Glutamatergic neuron (in vitro differentiated cells): ENCODE results near the gene ATP5PB. TPM values are rescaled to one million over a fixed set of nuclear protein-coding genes. Genes with fewer than 3 reads are reported as not detected.
A peak's percentile ranks its signal among the peaks of the same experiment; 100 is the strongest.

ENCODE experiments used
- DNase-seq: peaks from one replicate; pipeline ENCODE4 v3.0.0; 2022
- H3K27ac Mint-ChIP-seq: one replicate; pipeline ENCODE4 v1.8.0; 2020; ENCODE audit warnings: mild to moderate bottlenecking, mixed read lengths, inconsistent platforms; ENCODE audit not compliant: unreplicated experiment
- H3K27me3 Mint-ChIP-seq: one replicate; pipeline ENCODE4 v1.8.0; 2020; ENCODE audit warnings: mild to moderate bottlenecking, moderate library complexity, mixed read lengths, inconsistent platforms; ENCODE audit not compliant: unreplicated experiment
- H3K36me3 Mint-ChIP-seq: one replicate; pipeline ENCODE4 v1.8.0; 2020; ENCODE audit warnings: mild to moderate bottlenecking, mixed read lengths, inconsistent platforms; ENCODE audit not compliant: unreplicated experiment
- H3K4me1 Mint-ChIP-seq: one replicate; pipeline ENCODE4 v1.8.0; 2020; ENCODE audit warnings: mild to moderate bottlenecking, low read depth, mixed read lengths, inconsistent platforms; ENCODE audit not compliant: unreplicated experiment
- H3K4me3 Mint-ChIP-seq: one replicate; pipeline ENCODE4 v1.8.0; 2020; ENCODE audit warnings: mild to moderate bottlenecking, mixed read lengths, inconsistent platforms; ENCODE audit not compliant: unreplicated experiment
- H3K9me3 Mint-ChIP-seq: one replicate; pipeline ENCODE4 v1.8.0; 2020; ENCODE audit warnings: mild to moderate bottlenecking, moderate library complexity, mixed read lengths, inconsistent platforms; ENCODE audit not compliant: unreplicated experiment
- CTCF ChIP-seq: fragments of 200-600 bp; sonication (generic); IDR thresholded peaks from one replicate; pipeline ENCODE4 v1.5.0; 2021; ENCODE audit not compliant: partially characterized antibody, unreplicated experiment
- total RNA-seq: library from RNA; stranded (reverse); fragmentation: NEBNext Ultra II Directional; extraction: Animal tissue kit (Norgen Biotek cat#: 25700); gene quantifications from one replicate; pipeline ENCODE4 v1.2.1, GENCODE V29; 2021; ENCODE audit not compliant: unreplicated experiment

ATP5PB gene
- total RNA-seq, 1 donor from 2014 or later = 272 TPM

GRCh38 chr1:111436726-111437125, 12.5 kb upstream of the ATP5PB start:
- TF ChIP-seq CTCF = no peak
- no peaks in the 10 kb centered on the region for H3K9me3 Mint-ChIP-seq
- H3K27me3 Mint-ChIP-seq = peaks cover 3% of the 10 kb centered on the region
- no peak overlapping the region for H3K4me3 Mint-ChIP-seq
- H3K4me1 Mint-ChIP-seq = no peaks in the 10 kb centered on the region
- H3K36me3 Mint-ChIP-seq = no peaks in the 10 kb centered on the region
- DNase-seq = no peak
- H3K27ac Mint-ChIP-seq = no peak overlapping the region

GRCh38 chr1:111439461-111440351, 9.6 kb upstream of the ATP5PB start:
- TF ChIP-seq CTCF = no peak
- no peaks in the 10 kb centered on the region for H3K4me1 Mint-ChIP-seq
- no peak overlapping the region for H3K27ac Mint-ChIP-seq
- no peaks in the 10 kb centered on the region for H3K36me3 Mint-ChIP-seq
- H3K4me3 Mint-ChIP-seq = no peak overlapping the region
- no peak for DNase-seq
- H3K9me3 Mint-ChIP-seq = no peaks in the 10 kb centered on the region
- H3K27me3 Mint-ChIP-seq = peaks cover 3% of the 10 kb centered on the region

GRCh38 chr1:111441573-111442192, 7.6 kb upstream of the ATP5PB start:
- no peaks in the 10 kb centered on the region for H3K4me1 Mint-ChIP-seq
- H3K4me3 Mint-ChIP-seq = no peak overlapping the region
- peaks cover 2% of the 10 kb centered on the region for H3K27me3 Mint-ChIP-seq
- no peak overlapping the region for H3K27ac Mint-ChIP-seq
- H3K36me3 Mint-ChIP-seq = no peaks in the 10 kb centered on the region
- peak; percentile 62 for TF ChIP-seq CTCF
- no peaks in the 10 kb centered on the region for H3K9me3 Mint-ChIP-seq
- DNase-seq = peak; percentile 66

GRCh38 chr1:111442457-111442856, 6.8 kb upstream of the ATP5PB start:
- H3K4me1 Mint-ChIP-seq = peaks cover 3% of the 10 kb centered on the region
- H3K9me3 Mint-ChIP-seq = no peaks in the 10 kb centered on the region
- H3K36me3 Mint-ChIP-seq = no peaks in the 10 kb centered on the region
- no peak for DNase-seq
- H3K27ac Mint-ChIP-seq = no peak overlapping the region
- H3K27me3 Mint-ChIP-seq = peaks cover 2% of the 10 kb centered on the region
- no peak for TF ChIP-seq CTCF
- no peak overlapping the region for H3K4me3 Mint-ChIP-seq

- Mint-ChIP-seq H3K27me3 (peaks cover 2% of the 10 kb centered on the region), H3K36me3 (no peaks in the 10 kb centered on the region), H3K27ac (no peak overlapping the region), H3K4me1 (peaks cover 10% of the 10 kb centered on the region), H3K4me3 (no peak overlapping the region), H3K9me3 (no peaks in the 10 kb centered on the region)
- DNase-seq = no peak
- no peak for TF ChIP-seq CTCF
Observed at GRCh38 chr1:111444031-111444430, 5.2 kb upstream of the ATP5PB start.
